ENCODE results near the gene DGKK.

The DGKK gene

GRCh38 chrX:50495616-50496015 is 25.0 kb upstream of the DGKK start:
- Histone ChIP-seq H3K27ac (replicated peaks) (no peak overlapping the region), H3K27me3 (ENCODE audit: insufficient read depth, poor library complexity, severe bottlenecking) (no peaks in the 10 kb centered on the region), H3K4me3 (replicated peaks; ENCODE audit: insufficient read depth, low read length) (no peak overlapping the region)
- no peak for TF ChIP-seq REST (IDR thresholded peaks at IDR 0.05; ENCODE audit: insufficient replicate concordance, low read depth)
- TF ChIP-seq CTCF (IDR thresholded peaks at IDR 0.05; ENCODE audit: insufficient read depth, low read length), result no peak
- TF ChIP-seq POLR2AphosphoS5 (IDR thresholded peaks at IDR 0.05; ENCODE audit: low read depth), result no peak
- DNase-seq (ENCODE audit: low read depth in 1 of 2, low spot score in 1 of 2), result no peak

- Histone ChIP-seq H3K27me3 (ENCODE audit: insufficient read depth, poor library complexity, severe bottlenecking) (no peaks in the 10 kb centered on the region), H3K4me3 (replicated peaks; ENCODE audit: insufficient read depth, low read length) (no peak overlapping the region), H3K27ac (replicated peaks) (no peak overlapping the region)
- no peak for DNase-seq (ENCODE audit: low read depth in 1 of 2, low spot score in 1 of 2)
- TF ChIP-seq POLR2AphosphoS5 (IDR thresholded peaks at IDR 0.05; ENCODE audit: low read depth) (no peak), GABPA (IDR thresholded peaks at IDR 0.05; ENCODE audit: low read depth) (no peak), REST (IDR thresholded peaks at IDR 0.05; ENCODE audit: insufficient replicate concordance, low read depth) (no peak), CTCF (IDR thresholded peaks at IDR 0.05; ENCODE audit: insufficient read depth, low read length) (no peak), SPI1 (IDR thresholded peaks at IDR 0.05; ENCODE audit: borderline replicate concordance, low read depth) (no peak)
Measured at GRCh38 chrX:50492720-50493119, 22.1 kb upstream of the DGKK start.

- H3K27ac ChIP-seq (replicated peaks), result peak overlapping the region; percentile 89
- TF ChIP-seq GABPA (IDR thresholded peaks at IDR 0.05; ENCODE audit: low read depth) (no peak), POLR2AphosphoS5 (IDR thresholded peaks at IDR 0.05; ENCODE audit: low read depth) (no peak), REST (IDR thresholded peaks at IDR 0.05; ENCODE audit: insufficient replicate concordance, low read depth) (no peak), SPI1 (IDR thresholded peaks at IDR 0.05; ENCODE audit: borderline replicate concordance, low read depth) (no peak), CTCF (IDR thresholded peaks at IDR 0.05; ENCODE audit: insufficient read depth, low read length) (no peak)
- DNase-seq (ENCODE audit: low read depth in 1 of 2, low spot score in 1 of 2), result no peak
- no peak overlapping the region for H3K4me3 ChIP-seq (replicated peaks; ENCODE audit: insufficient read depth, low read length)
- no peaks in the 10 kb centered on the region for H3K27me3 ChIP-seq (ENCODE audit: insufficient read depth, poor library complexity, severe bottlenecking)
Measured at GRCh38 chrX:50484662-50485061, 14.0 kb upstream of the DGKK start.

All from HL-60 (cell line).